CD14-positive monocyte (primary cell): ENCODE data around the gene UVSSA. TPM values are rescaled to one million over a fixed set of nuclear protein-coding genes. Genes with fewer than 3 reads are reported as not detected.
"Not testable (repeated sequence)": the region's sequence is repeated elsewhere in the genome, so short reads cannot be mapped to it uniquely, and the experiment has no call there.

Experiments used
- DNase-seq, 3 donors: peaks; one replicate each; pipeline ENCODE4 v3.0.0-alpha.2; 2011 to 2022
- H2AFZ ChIP-seq: 2 replicates; pipeline ENCODE4 v1.6.0; 2012; ENCODE audit warnings: mild to moderate bottlenecking, low read depth, low read length, inconsistent platforms; ENCODE audit not compliant: insufficient read depth, poor library complexity, severe bottlenecking
- H3K27ac ChIP-seq, 2 donors: 1 replicate in 1 of 2; 2 replicates in 1 of 2; pipeline ENCODE4 v1.5.1; 2012 to 2013; ENCODE audit warnings: low read length in 2 of 2, control low read depth in 1 of 2, inconsistent platforms in 1 of 2, low read depth in 1 of 2, mild to moderate bottlenecking in 1 of 2
- H3K27me3 ChIP-seq, 2 donors: one replicate each; pipeline versions ENCODE4 v1.6.0 to v1.6.1; 2011 to 2013; ENCODE audit warnings: low read length in 2 of 2; ENCODE audit not compliant: control insufficient read depth in 2 of 2, insufficient read depth in 2 of 2
- H3K36me3 ChIP-seq, 2 donors: replicated peaks in 1 of 2; 1 replicate in 1 of 2; 2 replicates in 1 of 2; pipeline versions ENCODE4 v1.5.1 to v1.6.1; 2012 to 2013; ENCODE audit warnings: low read length in 2 of 2, control low read depth in 1 of 2, inconsistent platforms in 1 of 2, mild to moderate bottlenecking in 1 of 2; ENCODE audit not compliant: insufficient read depth in 2 of 2, control insufficient read depth in 1 of 2
- H3K4me1 ChIP-seq, 2 donors: 1 replicate in 1 of 2; 2 replicates in 1 of 2; pipeline versions ENCODE4 v1.5.1 to v1.6.1; 2012 to 2013; ENCODE audit warnings: low read length in 2 of 2, control low read depth in 1 of 2, inconsistent platforms in 1 of 2, mild to moderate bottlenecking in 1 of 2, moderate library complexity in 1 of 2; ENCODE audit not compliant: insufficient read depth in 2 of 2, control insufficient read depth in 1 of 2
- H3K4me2 ChIP-seq: replicated peaks from 2 replicates; pipeline ENCODE3; 2012; ENCODE audit warnings: low read length, moderate library complexity, mild to moderate bottlenecking; ENCODE audit not compliant: poor library complexity, severe bottlenecking; ENCODE audit errors: extremely low read depth
- H3K4me3 ChIP-seq, 3 experiments: fragments of 200-600 bp in 1 of 3; sonication (generic) in 1 of 3; replicated peaks in 1 of 3; 1 replicate in 2 of 3; 2 replicates in 1 of 3; pipeline ENCODE4 v1.5.1; 2011 to 2013; ENCODE audit warnings: low read length in 3 of 3, mild to moderate bottlenecking in 3 of 3, control low read depth in 2 of 3, low read depth in 2 of 3, inconsistent platforms in 1 of 3, moderate library complexity in 1 of 3
- H3K79me2 ChIP-seq: 2 replicates; pipeline ENCODE4 v1.6.0; 2012; ENCODE audit warnings: mild to moderate bottlenecking, control low read depth, inconsistent platforms, low read length, moderate library complexity; ENCODE audit not compliant: insufficient read depth
- H3K9ac ChIP-seq: 2 replicates; pipeline ENCODE4 v1.6.0; 2017; ENCODE audit warnings: low read length, mild to moderate bottlenecking; ENCODE audit not compliant: insufficient read depth, poor library complexity, severe bottlenecking
- H3K9me3 ChIP-seq, 2 donors: replicated peaks in 1 of 2; 1 replicate in 1 of 2; 2 replicates in 1 of 2; pipeline versions ENCODE4 v1.5.1 to v1.6.1; 2012 to 2013; ENCODE audit warnings: low read length in 2 of 2, control low read depth in 1 of 2; ENCODE audit not compliant: control insufficient read depth in 1 of 2, insufficient read depth in 1 of 2
- H4K20me1 ChIP-seq: 2 replicates; pipeline ENCODE4 v1.6.0; 2012; ENCODE audit warnings: mild to moderate bottlenecking, low read length, control low read depth, moderate library complexity; ENCODE audit not compliant: insufficient read depth
- H3K27ac Mint-ChIP-seq, 7 donors: one replicate each; pipeline ENCODE4 v1.8.0; 2020; ENCODE audit warnings: mild to moderate bottlenecking in 7 of 7, mixed read lengths in 7 of 7, moderate library complexity in 6 of 7, inconsistent platforms in 2 of 7
- H3K27me3 Mint-ChIP-seq, 3 donors: one replicate each; pipeline ENCODE4 v1.8.0; 2021 to 2022; ENCODE audit warnings: low read depth in 3 of 3, mild to moderate bottlenecking in 3 of 3, mixed read lengths in 3 of 3, moderate library complexity in 3 of 3, inconsistent platforms in 1 of 3
- H3K36me3 Mint-ChIP-seq, 2 donors: one replicate each; pipeline ENCODE4 v1.8.0; 2020; ENCODE audit warnings: mixed read lengths in 2 of 2, inconsistent platforms in 1 of 2, mild to moderate bottlenecking in 1 of 2
- H3K4me1 Mint-ChIP-seq: one replicate; pipeline ENCODE4 v1.8.0; 2020; ENCODE audit warnings: mild to moderate bottlenecking, mixed read lengths
- H3K4me3 Mint-ChIP-seq, 2 donors: one replicate each; pipeline ENCODE4 v1.8.0; 2020; ENCODE audit warnings: mild to moderate bottlenecking in 2 of 2, mixed read lengths in 2 of 2, moderate library complexity in 1 of 2
- H3K9me3 Mint-ChIP-seq, 7 donors: one replicate each; pipeline ENCODE4 v1.8.0; 2020 to 2022; ENCODE audit warnings: mixed read lengths in 7 of 7, mild to moderate bottlenecking in 6 of 7, moderate library complexity in 6 of 7, inconsistent platforms in 2 of 7
- CTCF ChIP-seq: fragments of 200-600 bp; IDR thresholded peaks from one replicate; pipeline ENCODE4 v1.8.0; 2022; ENCODE audit warnings: antibody characterized with exemption, mild to moderate bottlenecking
- WGBS: methylation state at CpG from one replicate; pipeline ENCODE4 v1.1.5; 2013; ENCODE audit warnings: missing lambda C conversion rate; ENCODE audit not compliant: insufficient coverage; 5-methylcytosine and 5-hydroxymethylcytosine counted together
- intact Hi-C, 2 donors: fragments of 100-400 bp; cut with micrococcal nuclease; formaldehyde crosslinking; loops; one replicate each; pipeline versions ENCODE4 v1.15.0 to v1.15.1; 2023
- polyA plus RNA-seq, 3 donors: library from polyadenylated mRNA; depleted of rRNA in 1 of 3; unstranded in 2 of 3; stranded (reverse) in 1 of 3; fragments of 300-500 nt in 2 of 3; fragments of >200 nt in 1 of 3; fragmentation: Illumina TruSeq in 2 of 3; gene quantifications; 1 replicate in 2 of 3; 2 replicates in 1 of 3; pipeline ENCODE4 v1.2.3, GENCODE V29; 2012 to 2021

UVSSA gene
- polyA plus RNA-seq, 3 donors = 2.6 to 54.0 (median 4.8) TPM

GRCh38 chr4:1427010-1427409, 80.0 kb downstream of the UVSSA start:
- no peaks in the 10 kb centered on the region for H3K27me3 ChIP-seq
- H3K27ac ChIP-seq = no peak overlapping the region
- no peaks in the 10 kb centered on the region for H3K36me3 Mint-ChIP-seq
- no peak overlapping the region for H3K9ac ChIP-seq
- H2AFZ ChIP-seq = no peak overlapping the region
- peaks cover 0 to 6% (median 0%) of the 10 kb centered on the region in 7 donors for H3K9me3 Mint-ChIP-seq
- H3K27me3 Mint-ChIP-seq = peaks cover 12 to 23% (median 14%) of the 10 kb centered on the region in 3 donors
- H3K4me3 ChIP-seq = no peak overlapping the region
- no peak overlapping the region for H3K27ac Mint-ChIP-seq
- H4K20me1 ChIP-seq = no peaks in the 10 kb centered on the region
- no peaks in the 10 kb centered on the region for H3K4me1 ChIP-seq
- whole genome bisulfite sequencing = no CpG with 5 or more reads among the region's 5 CpGs
- no peak for DNase-seq
- H3K79me2 ChIP-seq = no peaks in the 10 kb centered on the region
- no peak for TF ChIP-seq CTCF
- intact Hi-C loops = no loop called here
- H3K9me3 ChIP-seq = no peaks in the 10 kb centered on the region
- no peaks in the 10 kb centered on the region for H3K4me1 Mint-ChIP-seq
- H3K4me2 ChIP-seq = no peak overlapping the region
- H3K4me3 Mint-ChIP-seq = no peak overlapping the region
- H3K36me3 ChIP-seq = no peaks in the 10 kb centered on the region

GRCh38 chr4:1443688-1444172, 96.7 kb downstream of the UVSSA start:
- H3K9me3 Mint-ChIP-seq, H3K4me1 Mint-ChIP-seq, H3K4me2 ChIP-seq, H3K27me3 ChIP-seq, H3K4me3 ChIP-seq, H3K9ac ChIP-seq, H3K27ac ChIP-seq, H3K9me3 ChIP-seq, H3K27ac Mint-ChIP-seq, H4K20me1 ChIP-seq, H3K36me3 Mint-ChIP-seq, H3K4me3 Mint-ChIP-seq, H3K79me2 ChIP-seq, intact Hi-C loops, H2AFZ ChIP-seq, DNase-seq, H3K36me3 ChIP-seq, H3K4me1 ChIP-seq: not testable (repeated sequence)
- 80% methylated on average over 1 of the region's 4 CpGs for WGBS
- peaks cover 3 to 17% (median 4%) of the 10 kb centered on the region in 3 donors for H3K27me3 Mint-ChIP-seq

Other genes with a start within 250 kb of the UVSSA start
- under 1 TPM in 2 of 3 donors, not detected in 1; 0.17 to 0.83 TPM for gene RNF212, start 233.6 kb upstream of the UVSSA start, polyA plus RNA-seq
- gene SPON2, start 174.6 kb upstream of the UVSSA start, polyA plus RNA-seq = 1 to 10 TPM in 1 of 3 donors, under 1 TPM in 2; 0.74 to 1.4 (median 0.90) TPM
- gene CTBP1, start 98.1 kb upstream of the UVSSA start, polyA plus RNA-seq = 100 to 1,000 TPM in 1 of 3 donors, 10 to 100 TPM in 2; 21.3 to 226 (median 42.1) TPM
- 10 to 100 TPM; 34.3 to 83.5 (median 37.7) TPM for gene MAEA, start 57.3 kb upstream of the UVSSA start, polyA plus RNA-seq
- gene NKX1-1, start 59.2 kb downstream of the UVSSA start, polyA plus RNA-seq = not detected